Measurements from ENCODE around the gene TIMM10B.

The TIMM10B gene, protein sequence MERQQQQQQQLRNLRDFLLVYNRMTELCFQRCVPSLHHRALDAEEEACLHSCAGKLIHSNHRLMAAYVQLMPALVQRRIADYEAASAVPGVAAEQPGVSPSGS

GRCh38 chr11:6481012-6481923 lies at the start of gene TIMM10B, which contains the start of gene ARFIP2:
TIMM10B (plus strand) TSS chr11:6481501; CDS start chr11:6481517, 16 bp downstream.
ARFIP2 (minus strand) TSS chr11:6481331; CDS start chr11:6480421, 910 bp downstream.
- peak; percentile 95 for DNase-seq (ENCODE audit: low spot score)

- DNase-seq (ENCODE audit: low spot score): no peak
Measured at GRCh38 chr11:6431861-6432260, 49.4 kb upstream of the TIMM10B start.

GRCh38 chr11:6433998-6434660 lies 47.2 kb upstream of the TIMM10B start:
- DNase-seq (ENCODE audit: low spot score): no peak

GRCh38 chr11:6437423-6437822 lies 43.9 kb upstream of the TIMM10B start:
- no peak for DNase-seq (ENCODE audit: low spot score)

GRCh38 chr11:6437993-6438392 lies 43.3 kb upstream of the TIMM10B start:
- no peak for DNase-seq (ENCODE audit: low spot score)

DNA sequence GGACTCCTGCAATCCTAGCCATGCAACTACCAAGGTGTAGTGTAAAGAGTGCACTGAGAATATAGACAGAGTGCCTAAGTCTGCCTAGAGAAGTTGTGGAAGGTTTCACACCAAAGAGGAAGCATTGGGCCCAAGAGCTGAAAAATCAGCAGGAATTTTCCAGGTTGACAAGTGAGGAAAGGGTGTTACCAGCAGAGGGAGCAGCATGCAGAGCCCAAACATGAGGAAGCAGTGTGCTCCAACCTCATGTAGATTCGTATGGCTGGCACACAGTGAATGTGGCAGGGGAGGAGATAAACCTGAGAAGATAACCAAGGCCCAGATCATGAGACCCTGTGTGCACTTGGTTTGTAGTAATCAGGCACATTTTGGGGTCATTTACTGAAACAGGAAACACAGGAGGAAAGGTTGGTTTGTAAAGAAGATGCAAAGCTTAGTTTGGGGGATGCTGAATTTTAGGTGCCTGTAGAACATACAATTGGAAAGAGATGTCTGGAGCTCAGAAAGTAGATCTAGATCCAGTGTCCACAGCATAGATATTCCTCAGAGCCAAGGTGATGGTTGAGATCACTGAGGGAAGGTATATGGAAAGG lies 42.2 kb upstream of the TIMM10B start:
- DNase-seq (ENCODE audit: low spot score): peak; percentile 64

GRCh38 chr11:6440906-6441358 lies 40.4 kb upstream of the TIMM10B start, which contains the start of gene HPX:
HPX (minus strand) TSS chr11:6440987; CDS start chr11:6440963, 24 bp downstream.
- no peak for DNase-seq (ENCODE audit: low spot score)

- DNase-seq (ENCODE audit: low spot score): no peak
Measured at GRCh38 chr11:6442441-6442840, 38.9 kb upstream of the TIMM10B start.

DNA sequence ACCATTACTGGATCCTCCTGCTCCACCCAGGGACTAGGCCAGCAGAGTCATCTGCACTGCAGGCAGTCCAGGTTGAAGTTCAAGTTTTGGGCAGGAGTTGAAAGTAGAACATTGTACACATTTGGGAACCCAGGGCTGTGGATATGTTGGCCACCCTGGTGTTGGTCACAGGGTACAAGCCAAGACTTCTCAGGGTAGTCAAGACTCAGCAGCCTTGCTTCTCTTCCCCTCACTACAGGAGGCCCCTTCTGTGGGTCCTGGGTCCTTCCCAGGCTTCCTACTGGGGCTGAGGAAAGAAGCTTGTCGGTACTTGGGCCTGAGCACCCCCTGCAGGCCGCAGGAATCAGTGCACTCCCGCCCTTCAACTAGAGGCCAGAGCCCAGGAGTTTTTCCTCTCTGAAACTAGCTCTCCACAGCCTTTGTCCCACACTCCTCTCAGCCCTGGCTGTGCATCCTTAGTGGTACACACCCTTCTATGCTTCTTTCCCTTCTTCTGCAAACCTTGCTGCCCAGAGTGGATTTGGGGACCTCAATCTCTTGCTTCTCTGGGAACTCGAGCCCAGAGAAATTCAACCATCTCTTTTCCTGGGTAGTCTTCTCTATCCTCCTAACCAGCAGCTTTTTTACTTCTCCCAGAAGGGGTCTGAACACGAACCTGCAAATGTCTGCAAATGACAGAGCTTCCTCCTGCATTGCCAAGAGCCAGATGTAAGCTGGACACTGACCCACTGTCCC lies 37.9 kb upstream of the TIMM10B start:
- peak; percentile 63 for DNase-seq (ENCODE audit: low spot score)

- no peak for DNase-seq (ENCODE audit: low spot score)
Measured at GRCh38 chr11:6448574-6448973, 32.7 kb upstream of the TIMM10B start.

DNA sequence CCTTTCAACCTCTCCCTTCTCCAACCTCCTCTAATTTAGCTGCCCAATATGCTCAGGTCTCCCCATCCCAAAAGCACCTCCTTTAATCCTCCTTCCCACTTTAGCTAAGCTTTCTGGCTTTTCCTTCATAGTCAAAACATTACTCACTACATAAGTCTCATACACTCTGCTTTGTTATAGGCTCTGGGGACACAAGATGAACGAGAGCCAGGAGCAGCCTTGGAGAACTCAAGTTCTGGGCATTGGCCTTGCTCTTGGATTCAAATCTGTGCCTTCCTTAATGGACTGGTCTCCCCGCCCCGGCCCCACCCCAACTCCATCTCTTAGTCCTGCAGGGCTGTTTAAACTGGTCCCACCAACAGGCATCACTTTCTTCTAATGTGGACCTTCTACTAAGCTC lies 29.1 kb upstream of the TIMM10B start:
- no peak for DNase-seq (ENCODE audit: low spot score)

DNA sequence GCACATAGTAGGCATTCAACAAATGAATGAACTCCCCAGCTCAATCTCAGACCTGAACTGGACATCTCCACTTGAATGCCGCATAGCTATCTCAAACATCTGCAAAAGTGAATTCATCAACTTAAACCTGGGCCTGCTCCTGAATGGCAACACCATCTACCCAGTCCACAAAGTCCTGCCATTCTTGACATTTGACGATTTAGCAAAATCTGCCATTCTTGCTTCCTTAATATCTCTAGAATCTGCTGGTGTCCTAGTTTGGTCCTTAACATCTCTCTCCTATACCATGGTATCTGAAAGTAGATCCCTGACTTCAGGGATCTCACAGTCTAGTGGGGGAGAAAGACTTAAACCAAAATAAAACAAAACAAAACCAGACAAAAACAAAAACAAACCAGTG lies 28.1 kb upstream of the TIMM10B start:
- DNase-seq (ENCODE audit: low spot score): no peak

DNA sequence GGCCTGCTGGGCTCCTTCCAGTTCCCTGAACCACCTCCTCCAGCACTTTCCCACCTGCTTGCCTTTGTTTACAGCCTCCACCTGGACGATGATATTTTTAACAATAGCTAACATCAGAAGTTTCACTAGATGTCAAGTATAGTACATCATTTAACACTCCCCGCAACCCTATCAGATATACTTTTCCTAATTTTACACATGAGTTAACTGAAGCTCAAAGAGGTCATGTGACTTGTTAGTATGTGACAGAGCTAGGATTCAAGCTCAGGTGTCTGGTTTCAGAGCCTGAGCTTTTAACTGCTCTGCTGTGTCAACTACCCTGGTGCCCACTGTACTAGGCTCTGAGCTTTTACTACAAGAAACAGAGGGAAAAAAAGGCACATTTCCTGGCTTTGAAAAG lies 26.2 kb upstream of the TIMM10B start:
- no peak for DNase-seq (ENCODE audit: low spot score)

DNA sequence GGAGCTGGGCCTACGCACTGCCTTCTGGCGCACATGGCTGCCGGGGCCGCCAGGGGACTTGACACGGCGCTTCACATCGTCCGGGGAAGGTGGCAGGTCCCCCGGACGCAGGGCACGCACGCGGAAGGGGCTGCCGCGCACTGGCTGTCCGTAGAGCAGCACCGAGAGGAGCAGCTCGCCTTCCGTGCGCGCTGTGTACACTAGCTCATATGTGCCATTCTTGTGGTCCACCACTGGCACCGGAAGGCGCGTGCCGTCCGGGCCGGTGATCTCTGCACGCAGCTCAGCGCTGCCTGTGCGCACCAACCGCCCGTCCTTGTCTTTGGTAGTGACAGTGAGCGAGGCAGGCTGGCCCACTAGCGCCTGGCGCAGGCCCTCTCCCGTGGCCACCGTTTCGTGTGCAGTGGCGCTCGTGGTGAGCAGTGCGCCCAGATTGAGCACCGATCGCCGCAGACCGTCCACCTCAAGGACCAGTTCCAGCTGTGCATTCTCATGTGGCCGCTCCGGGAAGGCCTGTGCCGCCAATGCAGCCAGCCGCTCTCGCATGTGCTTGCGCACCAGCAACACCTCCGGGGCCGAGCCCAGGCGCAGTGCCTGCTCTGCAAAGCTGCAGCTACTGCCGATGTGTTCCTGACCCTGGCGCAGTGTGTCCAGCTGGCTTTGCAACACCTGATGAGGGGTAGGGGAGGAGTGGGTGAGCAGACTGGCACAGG lies 24.8 kb upstream of the TIMM10B start:
- no peak for DNase-seq (ENCODE audit: low spot score)

GRCh38 chr11:6457581-6458320 lies 23.6 kb upstream of the TIMM10B start:
- DNase-seq (ENCODE audit: low spot score): no peak

DNA sequence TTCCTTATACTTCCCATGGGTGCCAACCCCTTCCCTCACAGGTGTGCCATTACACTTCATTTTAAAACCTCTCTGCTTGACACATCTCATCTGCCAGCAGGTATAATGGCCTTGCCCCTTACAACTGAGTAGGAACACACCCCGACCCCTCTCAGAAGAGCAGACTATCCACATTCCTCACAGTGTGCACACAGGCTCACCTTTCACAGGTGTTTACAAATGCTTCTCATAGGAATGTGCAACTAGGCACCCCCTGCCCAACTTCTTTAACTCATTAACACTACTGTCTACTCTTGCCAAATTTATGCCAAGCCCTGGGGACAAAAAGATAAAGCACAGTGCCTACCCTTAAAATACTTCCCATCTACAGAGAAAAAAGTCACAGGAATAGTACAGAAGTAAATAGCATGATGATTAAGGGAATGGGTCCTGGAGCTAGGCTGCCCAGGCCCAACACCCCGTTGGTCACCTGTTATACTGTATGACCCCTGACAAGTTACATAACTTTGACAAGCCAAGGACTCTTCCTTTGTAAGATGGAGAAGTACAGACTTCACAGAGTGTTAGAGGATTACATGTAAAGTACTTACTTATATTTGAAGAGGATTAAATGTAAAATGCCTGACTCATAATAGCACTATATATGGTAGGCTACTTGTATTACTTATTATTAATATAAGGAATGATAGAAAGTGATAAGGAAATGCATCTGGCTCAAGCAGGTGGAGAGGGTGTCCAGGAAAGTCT lies 22.8 kb upstream of the TIMM10B start:
- no peak for DNase-seq (ENCODE audit: low spot score)

- no peak for DNase-seq (ENCODE audit: low spot score)
Measured at GRCh38 chr11:6459099-6459450, 22.2 kb upstream of the TIMM10B start.

DNA sequence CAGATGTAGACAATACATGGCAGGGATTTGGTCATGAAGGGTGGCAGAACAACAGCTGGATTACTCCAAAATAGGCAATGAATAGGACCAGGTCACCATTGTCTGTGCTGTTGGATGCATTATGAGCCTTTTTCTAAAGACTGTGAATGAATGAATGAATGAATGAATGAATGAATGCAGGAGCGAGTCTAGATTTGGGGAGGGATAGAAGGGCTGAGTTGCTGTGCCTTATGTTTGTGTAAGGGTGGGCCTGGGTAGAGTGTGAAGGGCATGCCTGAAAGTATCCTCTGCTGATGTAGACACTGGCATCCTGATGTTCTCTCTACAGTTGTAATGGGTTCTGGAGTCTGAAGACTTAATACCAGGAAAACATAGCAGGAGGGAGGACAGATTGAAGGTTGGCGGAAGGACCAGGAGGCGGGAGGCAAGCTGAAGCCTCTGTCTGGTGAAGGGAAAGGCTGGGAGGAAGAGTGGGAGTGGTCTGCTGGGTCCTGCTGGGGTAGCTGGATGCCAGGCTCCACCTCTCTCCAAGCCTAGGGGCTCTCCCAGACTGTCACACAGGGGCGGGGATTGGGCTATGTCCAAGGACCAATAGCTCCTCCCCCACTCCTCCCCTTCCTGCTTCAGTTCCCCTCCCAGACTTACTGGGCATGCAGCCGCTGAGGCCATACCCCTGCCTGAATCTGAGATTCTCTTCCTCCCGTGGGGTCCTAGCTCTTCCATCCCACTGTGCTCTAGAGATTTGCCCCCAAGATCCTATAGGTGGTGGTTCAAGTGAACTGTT lies 12.4 kb upstream of the TIMM10B start:
- DNase-seq (ENCODE audit: low spot score): peak; percentile 92

GRCh38 chr11:6469599-6469998 lies 11.7 kb upstream of the TIMM10B start:
- no peak for DNase-seq (ENCODE audit: low spot score)

All from ecto neural progenitor cell (in vitro differentiated cells).